ENCODE data around the gene ZDHHC11B. TPM values are rescaled to one million over a fixed set of nuclear protein-coding genes. Genes with fewer than 3 reads are reported as not detected.
"Not testable (repeated sequence)": the region's sequence is repeated elsewhere in the genome, so short reads cannot be mapped to it uniquely, and the experiment has no call there.

The ZDHHC11B gene
- total RNA-seq (2014; rRNA removed) (0.40 and 2.1 TPM in 2 replicates), Bru-seq, nascent RNA (percentile 28 among the genes with signal in this experiment), BruChase-seq, experiment 1, labeled RNA remaining after a 6-hour chase (percentile 30 among the genes with signal in this experiment), BruChase-seq, experiment 2, labeled RNA remaining after a 2-hour chase (percentile 33 among the genes with signal in this experiment)
- long read RNA-seq, partial matches to known transcripts: 0 of 3 reads
- long read RNA-seq, other reads (novel, unspliced or antisense): 3 of 3 reads

GRCh38 chr5:784428-785177 is at the start of gene ZDHHC11B:
TSS of gene ZDHHC11B (minus strand) at chr5:784729. CDS start at chr5:766919, 17,810 bp downstream.
- H4K20me1 ChIP-seq (ENCODE audit: low read length); intact Hi-C loops (cut with micrococcal nuclease); POLR2A ChIA-PET (ENCODE audit: unreplicated experiment); BruUV-seq (replicated peaks); H3K9me2 ChIP-seq (replicated peaks; ENCODE audit: low read length); H3F3A ChIP-seq (ENCODE audit: low read length, unreplicated experiment); H3K27me3 ChIP-seq (ENCODE audit: low read length); H3K9me3 ChIP-seq (ENCODE audit: low read length); H3K4me1 ChIP-seq (ENCODE audit: insufficient read depth, low read length); H3K36me3 ChIP-seq (ENCODE audit: low read depth, low read length); H3K79me2 ChIP-seq (ENCODE audit: low read length); H3K27ac ChIP-seq (ENCODE audit: low read length); CTCF ChIA-PET: not testable (repeated sequence)
- peak within 1 kb of the TSS; percentile 81 for H2AFZ ChIP-seq (ENCODE audit: low read length)
- H3K4me2 ChIP-seq (ENCODE audit: low read length): peak within 1 kb of the TSS; percentile 97
- peak within 1 kb of the TSS; percentile 52 for H3K9ac ChIP-seq (ENCODE audit: low read length)
- DNase-seq: peak; percentile 79
- ATAC-seq: peak; percentile 80
- peak within 1 kb of the TSS; percentile 77 for H3K4me3 ChIP-seq (ENCODE audit: low read length)

- H3K9ac ChIP-seq (ENCODE audit: low read length); H3K36me3 ChIP-seq (ENCODE audit: low read depth, low read length); H3K27me3 ChIP-seq (ENCODE audit: low read length); H3K27ac ChIP-seq (ENCODE audit: low read length); intact Hi-C loops (cut with micrococcal nuclease); H3F3A ChIP-seq (ENCODE audit: low read length, unreplicated experiment); H3K9me3 ChIP-seq (ENCODE audit: low read length); H3K79me2 ChIP-seq (ENCODE audit: low read length); H3K4me3 ChIP-seq (ENCODE audit: low read length); CTCF ChIA-PET; POLR2A ChIA-PET (ENCODE audit: unreplicated experiment); BruUV-seq (replicated peaks); H2AFZ ChIP-seq (ENCODE audit: low read length); ATAC-seq; H4K20me1 ChIP-seq (ENCODE audit: low read length); H3K9me2 ChIP-seq (replicated peaks; ENCODE audit: low read length); H3K4me1 ChIP-seq (ENCODE audit: insufficient read depth, low read length); H3K4me2 ChIP-seq (ENCODE audit: low read length); DNase-seq: not testable (repeated sequence)
Observed at GRCh38 chr5:834013-834412, 49.5 kb upstream of the ZDHHC11B start.

- POLR2A ChIA-PET (ENCODE audit: unreplicated experiment): not testable (repeated sequence)
Observed at GRCh38 chr5:828194-828593, 43.7 kb upstream of the ZDHHC11B start.

GRCh38 chr5:825544-825943 is 41.0 kb upstream of the ZDHHC11B start:
- H4K20me1 ChIP-seq (ENCODE audit: low read length); H3K27ac ChIP-seq (ENCODE audit: low read length); H3K79me2 ChIP-seq (ENCODE audit: low read length); H3K9ac ChIP-seq (ENCODE audit: low read length); intact Hi-C loops (cut with micrococcal nuclease); H3K9me2 ChIP-seq (replicated peaks; ENCODE audit: low read length); H3K36me3 ChIP-seq (ENCODE audit: low read depth, low read length); ATAC-seq; POLR2A ChIA-PET (ENCODE audit: unreplicated experiment); H3K9me3 ChIP-seq (ENCODE audit: low read length); BruUV-seq (replicated peaks); H3F3A ChIP-seq (ENCODE audit: low read length, unreplicated experiment); H3K4me2 ChIP-seq (ENCODE audit: low read length); CTCF ChIA-PET; H3K4me1 ChIP-seq (ENCODE audit: insufficient read depth, low read length); DNase-seq; H2AFZ ChIP-seq (ENCODE audit: low read length); H3K27me3 ChIP-seq (ENCODE audit: low read length); H3K4me3 ChIP-seq (ENCODE audit: low read length): not testable (repeated sequence)

More at GRCh38 chr5:828194-828593, 43.7 kb upstream of the ZDHHC11B start:
- H3F3A ChIP-seq (ENCODE audit: low read length, unreplicated experiment); H3K4me1 ChIP-seq (ENCODE audit: insufficient read depth, low read length); H3K4me3 ChIP-seq (ENCODE audit: low read length); H3K36me3 ChIP-seq (ENCODE audit: low read depth, low read length); H3K4me2 ChIP-seq (ENCODE audit: low read length); H3K27me3 ChIP-seq (ENCODE audit: low read length); ATAC-seq; H3K79me2 ChIP-seq (ENCODE audit: low read length); CTCF ChIA-PET; H2AFZ ChIP-seq (ENCODE audit: low read length); BruUV-seq (replicated peaks); H3K9ac ChIP-seq (ENCODE audit: low read length); H3K9me3 ChIP-seq (ENCODE audit: low read length); intact Hi-C loops (cut with micrococcal nuclease); H4K20me1 ChIP-seq (ENCODE audit: low read length); H3K27ac ChIP-seq (ENCODE audit: low read length); DNase-seq; H3K9me2 ChIP-seq (replicated peaks; ENCODE audit: low read length): not testable (repeated sequence)
